IPS DF 4.7 (cell line): ENCODE data around the gene TCP1.
"Not testable (repeated sequence)": the region's sequence is repeated elsewhere in the genome, so short reads cannot be mapped to it uniquely, and the experiment has no call there.

ENCODE experiments used
- DNase-seq: peaks from one replicate; pipeline ENCODE4 v3.0.0-alpha.2; 2013; ENCODE audit warnings: low spot score; ENCODE audit errors: extremely low read depth

TCP1 gene

DNA sequence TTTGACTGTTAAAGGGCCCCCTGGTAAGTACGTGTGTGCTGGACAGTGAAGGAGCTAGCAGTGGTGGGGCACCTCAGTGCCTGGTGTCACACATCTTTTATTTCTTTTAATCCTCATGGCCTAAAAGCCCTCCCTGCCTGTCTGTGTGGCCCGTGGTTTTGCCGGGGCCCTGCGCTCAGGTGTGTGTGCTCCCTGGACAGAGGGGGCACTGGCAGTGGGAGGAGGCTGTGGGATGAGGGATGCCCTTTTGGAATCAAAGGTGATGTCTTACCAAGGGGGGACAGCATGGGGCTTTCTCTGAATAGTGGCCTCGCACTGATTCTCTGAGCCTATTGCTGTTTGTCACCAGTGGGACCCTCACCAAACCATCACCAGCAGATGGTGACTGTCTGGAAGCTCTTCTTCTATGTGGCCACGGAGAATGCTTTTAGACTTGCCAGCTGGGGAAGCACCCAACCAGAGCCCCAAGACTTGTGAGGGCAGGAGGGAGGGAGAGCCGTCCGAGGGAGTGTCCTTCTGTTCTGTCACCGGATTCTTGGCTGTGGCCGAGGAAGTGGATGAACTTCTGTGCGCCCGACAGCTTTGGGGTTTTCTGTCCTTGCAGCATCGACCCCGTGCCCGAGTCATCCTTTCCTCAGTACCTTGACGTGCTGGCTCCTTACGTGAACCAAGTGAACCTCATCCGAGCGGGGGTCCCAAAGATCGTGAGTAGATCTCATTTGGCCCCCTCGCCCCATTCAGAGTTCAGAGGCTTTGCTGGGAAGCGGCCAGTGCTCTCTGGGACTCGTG lies 28.7 kb upstream of the TCP1 start:
- no peak for DNase-seq

DNA sequence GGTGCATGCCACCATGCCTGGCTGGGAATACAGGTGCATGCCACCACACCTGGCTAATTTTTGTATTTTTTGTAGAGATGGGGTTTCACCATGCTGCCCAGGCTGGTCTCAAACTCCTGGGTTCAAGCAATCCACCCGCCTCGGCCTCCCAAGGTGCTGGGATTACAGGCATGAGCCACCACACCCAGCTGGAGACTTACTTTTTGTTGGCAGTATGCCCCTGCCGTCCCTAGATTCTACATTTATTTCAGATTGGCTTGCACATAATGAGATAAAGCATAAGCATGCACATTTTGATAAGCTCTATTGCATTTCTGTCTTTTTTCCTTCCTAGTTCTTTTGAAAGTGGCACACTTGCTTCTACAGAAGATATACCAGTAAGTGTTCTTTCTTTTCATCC lies 27.4 kb upstream of the TCP1 start:
- not testable (repeated sequence) for DNase-seq

DNA sequence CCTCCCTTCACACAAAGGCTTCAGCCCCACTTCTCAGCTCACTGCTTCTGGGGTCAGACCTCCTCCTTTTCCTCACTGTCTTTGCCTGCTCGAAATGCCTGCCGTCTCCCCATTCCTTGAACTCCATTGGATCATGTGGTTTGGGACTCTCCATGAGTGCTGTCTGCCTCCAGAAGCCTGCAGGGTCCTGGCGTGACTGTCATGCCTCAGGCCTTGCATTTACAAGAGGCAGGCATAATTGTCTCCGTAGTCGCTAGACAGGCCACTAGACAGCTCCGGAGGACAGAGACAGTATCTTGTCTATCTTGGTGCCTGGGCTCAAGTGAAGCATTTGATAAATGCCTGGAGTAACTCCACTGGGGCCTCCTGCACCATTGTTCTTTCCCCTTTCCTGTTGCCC lies 26.0 kb upstream of the TCP1 start:
- DNase-seq: no peak

DNA sequence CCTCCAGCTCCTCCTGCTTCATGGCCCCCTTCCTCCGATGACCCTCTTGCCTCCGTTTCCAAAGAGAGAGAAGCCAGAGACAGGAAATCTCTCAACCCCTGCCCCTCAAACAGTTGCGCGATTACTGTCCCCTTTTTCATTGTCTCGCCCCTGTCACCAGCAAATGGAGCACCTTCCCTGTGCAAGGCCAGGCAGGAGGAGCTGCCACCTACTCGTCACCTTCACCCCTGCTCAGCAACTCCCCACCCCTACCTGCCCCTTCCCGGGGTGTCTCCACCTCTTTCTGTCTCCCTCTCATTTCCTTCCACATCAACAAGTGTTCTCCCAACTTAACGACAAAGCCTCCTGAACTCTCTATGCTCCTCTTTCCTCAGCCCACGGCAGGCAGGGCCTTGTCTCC lies 24.4 kb upstream of the TCP1 start:
- DNase-seq: no peak

DNA sequence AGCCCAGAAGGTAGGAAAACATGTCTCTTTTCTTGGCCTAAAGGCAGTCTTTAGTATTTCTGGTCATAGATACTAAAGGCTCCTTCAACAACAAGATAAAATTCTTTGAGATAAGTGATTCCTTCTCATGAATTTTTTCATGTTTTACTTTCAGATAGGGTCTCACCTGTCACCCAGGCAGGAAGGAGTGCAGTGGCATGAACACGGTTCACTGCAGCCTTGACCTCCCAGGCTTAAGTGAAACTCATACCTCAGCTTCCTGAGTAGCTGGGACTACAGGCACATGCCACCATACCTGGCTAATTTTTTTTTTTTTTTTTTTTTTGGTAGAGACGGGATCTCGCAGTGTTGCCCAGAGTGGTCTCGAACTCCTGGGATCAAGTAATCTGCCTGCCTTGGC lies 19.7 kb upstream of the TCP1 start:
- DNase-seq: no peak

DNA sequence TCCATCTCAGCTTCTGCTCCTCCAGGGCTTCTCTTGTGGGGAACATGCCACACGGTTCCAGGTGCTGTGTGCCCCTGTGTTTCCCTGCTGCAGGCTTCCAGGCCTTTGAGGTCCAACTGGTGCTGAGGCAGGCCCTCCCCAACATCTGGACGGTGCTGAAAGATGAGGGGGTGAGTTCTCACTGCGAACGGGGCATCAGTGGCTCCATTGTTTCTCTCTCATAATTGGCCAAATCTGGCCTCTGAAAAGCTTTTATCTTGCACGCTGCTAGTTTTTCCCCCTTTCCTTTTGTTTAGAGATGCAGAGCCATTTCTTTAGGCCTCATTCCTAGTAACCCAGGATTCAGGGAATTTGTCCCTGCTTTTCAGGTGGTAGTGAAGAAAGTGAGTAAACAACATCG lies 19.2 kb upstream of the TCP1 start:
- DNase-seq: no peak

DNA sequence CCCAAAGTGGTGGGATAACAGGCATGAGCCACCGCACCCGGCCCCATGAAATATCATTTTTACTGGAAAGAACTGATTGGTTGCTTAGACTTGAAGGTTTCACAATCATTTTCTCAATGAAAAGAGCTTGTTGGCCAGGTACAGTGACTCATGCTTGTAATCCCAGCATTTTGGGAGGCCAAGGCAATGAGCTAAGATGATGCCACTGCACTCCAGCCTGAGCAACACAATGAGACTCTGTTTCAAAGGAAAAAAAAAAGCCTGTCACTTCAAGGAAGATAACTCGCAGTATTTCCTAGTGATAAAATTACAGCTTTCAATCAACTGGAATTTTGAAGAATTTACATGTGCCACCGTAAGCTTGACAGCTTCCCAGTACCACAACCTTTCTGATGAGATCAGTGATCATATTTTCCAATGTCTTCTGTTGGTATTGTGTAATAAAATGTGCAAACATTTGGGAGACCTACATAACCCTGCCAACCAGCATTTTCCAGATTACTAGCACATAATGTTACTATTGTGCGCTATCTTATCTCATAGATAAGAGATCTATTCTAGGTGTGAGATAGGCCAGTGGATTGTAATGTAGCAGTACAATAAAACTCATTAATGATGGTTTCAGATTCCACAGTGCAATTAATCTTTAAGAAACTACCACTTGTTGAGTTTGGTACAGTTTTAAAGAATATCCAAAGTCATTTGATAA lies 17.9 kb upstream of the TCP1 start:
- no peak for DNase-seq

DNA sequence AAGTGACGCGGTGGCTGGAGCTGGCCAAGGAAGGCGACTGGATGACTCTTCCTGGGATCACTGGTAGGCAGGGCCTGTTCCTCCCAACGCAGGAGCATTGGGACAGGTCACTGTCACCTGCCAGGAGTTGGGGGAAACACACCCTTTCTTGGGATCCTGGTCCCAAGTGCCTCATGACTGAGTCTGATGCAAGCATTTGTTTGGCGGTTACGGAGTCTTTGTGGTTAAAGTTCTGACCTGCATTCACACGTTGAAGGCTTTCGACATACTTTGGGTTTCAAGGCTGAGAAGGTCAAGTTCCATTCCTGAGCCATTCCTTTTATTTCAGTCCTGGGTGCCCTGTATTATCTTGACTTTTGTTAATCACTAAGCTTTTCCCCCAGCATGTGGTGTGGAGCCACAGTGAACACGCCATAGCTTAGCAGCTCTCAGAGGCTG lies 16.6 kb upstream of the TCP1 start:
- DNase-seq: no peak

DNA sequence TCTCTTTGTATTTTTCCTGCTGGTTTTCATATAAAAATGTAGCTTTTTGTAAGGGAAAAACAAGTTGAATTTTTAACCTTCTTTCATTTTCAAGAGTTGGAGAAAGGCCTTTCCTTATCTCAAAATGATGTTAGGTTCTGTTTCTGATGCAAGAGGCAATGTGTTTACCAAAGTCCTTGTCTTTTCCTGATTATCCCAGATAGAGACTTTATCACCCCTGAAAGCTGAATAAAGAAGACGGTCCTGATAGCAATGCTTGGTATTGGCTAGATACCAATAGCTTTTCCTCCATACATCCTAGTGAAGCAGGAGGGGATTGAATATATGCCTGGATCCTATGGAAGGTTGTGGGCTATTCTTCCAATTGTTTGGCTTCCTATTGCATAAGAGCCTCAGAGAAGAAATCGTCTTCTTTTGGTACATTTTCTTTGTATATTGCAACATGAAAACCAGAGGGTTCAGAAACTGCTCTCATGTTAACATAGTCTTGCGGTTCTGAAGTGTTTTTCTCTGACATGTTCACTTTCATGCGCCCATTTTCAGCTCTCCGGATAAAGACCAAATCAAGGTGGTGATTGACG lies 16.1 kb upstream of the TCP1 start:
- no peak for DNase-seq

DNA sequence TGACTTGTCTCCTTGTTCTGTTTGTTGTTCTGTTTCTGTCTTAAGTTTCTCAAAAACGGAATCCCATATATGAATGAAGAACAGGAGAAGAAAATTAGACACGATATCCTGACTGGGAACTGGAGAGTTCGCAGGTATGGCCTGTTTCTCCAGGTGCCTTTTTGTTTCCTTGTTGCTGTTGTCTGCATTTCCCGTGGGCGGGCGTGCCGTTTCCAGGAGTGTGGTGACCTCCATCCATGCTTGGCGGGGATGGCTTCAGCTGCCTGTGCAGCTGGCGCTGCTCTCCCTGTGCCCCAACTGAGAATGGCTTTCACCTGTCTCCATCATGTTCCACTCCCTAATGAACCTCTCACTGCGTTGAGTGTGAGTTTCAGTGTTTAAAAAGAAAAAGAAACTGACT lies 15.1 kb upstream of the TCP1 start:
- no peak for DNase-seq

DNA sequence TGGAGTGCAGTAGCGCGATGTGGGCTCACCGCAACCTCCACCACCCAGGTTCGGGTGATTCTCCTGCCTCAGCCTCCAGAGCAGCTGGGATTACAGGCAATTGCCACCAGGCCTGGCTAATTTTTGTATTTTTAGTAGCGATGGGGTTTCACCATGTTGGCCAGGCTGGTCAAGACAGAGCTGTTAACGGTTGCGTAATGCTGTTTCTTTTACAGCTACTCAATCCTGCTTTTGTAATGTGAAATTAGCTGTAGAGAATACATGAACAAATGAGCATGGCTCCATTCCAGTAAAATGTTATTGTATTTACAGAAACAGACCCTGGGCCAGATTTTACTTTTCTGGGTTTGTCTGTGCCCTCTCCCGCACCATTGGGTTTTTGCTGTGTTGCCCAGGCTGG lies 12.5 kb upstream of the TCP1 start:
- no peak for DNase-seq

DNA sequence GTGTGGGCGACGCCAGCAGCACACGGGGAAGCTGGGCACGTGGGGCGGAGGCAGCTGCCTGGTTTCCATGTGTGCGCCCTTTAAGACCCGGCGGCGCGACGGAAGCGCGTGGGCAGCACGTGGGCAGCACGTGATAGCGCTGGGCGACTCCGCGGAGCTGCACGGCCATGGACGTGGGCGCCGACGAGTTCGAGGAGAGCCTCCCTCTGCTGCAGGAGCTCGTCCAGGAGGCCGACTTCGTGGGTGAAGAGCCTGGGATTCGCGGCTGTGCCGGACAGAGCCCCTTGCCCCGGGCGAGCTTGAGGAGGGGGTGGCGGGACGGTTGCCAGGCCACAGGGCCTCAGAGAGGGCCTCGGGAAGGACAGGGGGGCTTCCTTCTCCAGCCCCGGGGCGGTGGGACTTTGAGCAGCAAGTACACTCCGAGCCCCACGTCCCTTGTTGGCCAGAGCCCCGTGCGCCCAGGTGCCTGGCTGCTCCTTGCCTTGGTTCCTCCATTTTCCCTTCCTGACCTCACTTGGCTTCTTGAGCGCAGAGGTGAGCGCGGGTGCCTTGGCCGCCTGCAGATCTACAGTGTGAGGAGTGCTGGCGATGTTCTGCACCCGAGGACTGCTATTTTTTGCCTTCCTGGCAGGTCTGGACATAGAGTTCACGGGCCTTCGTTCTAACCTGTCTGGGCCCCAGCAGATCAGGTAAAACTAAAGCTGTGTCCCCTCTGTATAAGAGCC lies 10.9 kb upstream of the TCP1 start, which contains the start of gene PNLDC1:
PNLDC1 (plus strand) TSS at position 136 of the 725 bp plus-strand sequence; CDS start at position 168, 32 bp downstream.
- DNase-seq: no peak

DNA sequence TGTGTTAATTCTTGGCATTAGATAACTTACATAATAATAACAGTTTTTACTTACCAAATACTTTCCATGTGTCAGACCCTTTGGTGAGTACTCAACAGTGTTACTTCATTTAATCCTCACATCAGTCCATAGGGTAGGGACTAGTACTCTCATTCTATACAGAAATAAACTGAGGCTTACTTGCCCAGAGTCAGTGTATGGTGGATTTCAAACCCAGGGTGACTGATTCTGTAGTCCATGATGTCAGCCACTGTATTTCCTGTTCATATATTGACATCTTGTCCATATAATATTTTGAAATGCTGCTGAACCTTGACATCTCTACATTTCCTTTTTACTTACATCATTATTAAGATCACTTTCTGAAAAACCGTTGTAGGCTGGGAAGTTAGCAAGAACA lies 8.2 kb upstream of the TCP1 start:
- DNase-seq: no peak

DNA sequence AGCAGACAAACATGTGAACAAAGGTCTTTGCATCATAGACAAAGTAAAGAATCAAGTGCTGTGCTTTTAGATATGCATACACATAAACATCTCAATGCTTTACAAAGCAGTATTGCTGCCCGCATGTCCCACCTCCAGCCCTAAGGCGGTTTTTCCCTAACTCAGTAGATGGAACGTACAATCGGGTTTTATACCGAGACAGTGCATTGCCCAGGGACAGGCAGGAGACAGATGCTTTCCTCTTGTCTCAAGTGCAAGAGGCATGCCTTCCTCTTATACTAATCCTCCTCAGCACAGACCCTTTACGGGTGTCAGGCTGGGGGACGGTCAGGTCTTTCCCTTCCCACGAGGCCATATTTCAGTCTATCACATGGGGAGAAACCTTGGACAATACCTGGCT lies 5.6 kb upstream of the TCP1 start:
- not testable (repeated sequence) for DNase-seq

DNA sequence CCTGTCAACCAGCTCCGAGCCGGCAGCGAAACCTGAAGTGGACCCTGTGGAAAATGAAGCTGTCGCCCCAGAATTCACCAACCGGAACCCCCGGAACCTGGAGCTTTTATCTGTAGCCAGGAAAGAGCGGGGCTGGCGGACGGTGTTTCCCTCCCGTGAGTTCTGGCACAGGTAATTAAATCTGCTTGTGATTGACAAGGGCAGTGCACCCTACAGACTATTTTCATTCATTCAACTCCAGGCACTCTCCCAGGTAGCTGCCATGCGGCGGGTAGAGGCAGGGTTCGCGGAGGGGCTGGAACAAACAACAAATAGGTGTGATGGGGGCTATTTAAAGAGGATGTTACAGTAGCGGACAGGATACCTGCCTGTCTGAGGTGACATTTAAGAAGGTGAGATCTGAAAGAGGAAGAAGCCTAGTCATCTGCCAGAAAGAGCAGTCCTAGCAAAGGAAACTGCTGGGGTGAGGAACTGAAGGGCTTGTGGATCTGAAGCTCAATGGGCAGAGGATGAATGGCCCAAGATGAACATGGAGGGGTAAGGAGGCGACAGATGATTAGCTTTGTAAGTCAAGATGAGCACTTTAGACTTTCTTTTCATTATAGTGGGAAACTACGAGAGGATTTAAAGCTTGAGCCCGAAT lies 1.7 kb upstream of the TCP1 start:
- no peak for DNase-seq

DNA sequence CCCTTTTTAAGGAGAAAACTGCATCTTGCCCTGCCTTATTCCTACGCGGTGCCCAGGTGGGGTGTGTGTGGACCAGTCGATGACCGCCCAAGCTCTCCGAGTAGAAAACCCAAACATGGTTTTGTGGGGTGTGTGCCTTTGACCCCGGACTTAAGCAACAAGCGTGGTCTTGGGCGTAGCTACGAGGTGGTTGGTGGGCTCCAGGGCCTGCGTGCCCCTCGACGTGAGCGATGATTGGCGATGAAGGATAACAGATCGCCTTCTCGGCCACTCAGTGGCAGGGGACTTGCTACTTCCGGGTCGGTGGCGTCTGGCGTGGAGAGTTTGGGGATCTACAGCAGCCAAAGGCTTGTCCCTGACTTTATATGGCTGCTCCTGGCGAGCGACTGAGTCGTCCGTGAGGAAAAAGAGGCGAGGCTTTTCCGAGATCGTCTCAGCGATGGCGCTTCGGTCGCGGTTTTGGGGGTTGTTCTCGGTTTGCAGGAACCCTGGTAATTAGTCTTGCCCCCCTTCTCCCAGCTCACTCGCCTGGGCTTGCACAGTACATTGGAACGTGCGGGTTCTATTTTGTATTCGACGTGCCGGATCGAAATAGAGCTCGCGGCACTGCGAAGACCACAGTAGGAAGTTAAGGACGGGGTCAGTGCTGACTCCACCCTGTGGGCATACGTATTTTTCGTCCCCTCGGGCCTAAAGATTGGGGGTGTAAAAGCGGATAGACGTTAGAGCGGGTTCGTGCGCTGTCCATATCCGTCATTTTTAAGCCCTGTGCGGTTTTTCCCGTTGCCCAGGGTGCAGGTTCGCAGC lies 950 bp upstream of the TCP1 start, which contains the start of gene MRPL18:
MRPL18 (plus strand) TSS at position 319 of the 807 bp plus-strand sequence; CDS start at position 440, 121 bp downstream.
- DNase-seq: peak; percentile 95

DNA sequence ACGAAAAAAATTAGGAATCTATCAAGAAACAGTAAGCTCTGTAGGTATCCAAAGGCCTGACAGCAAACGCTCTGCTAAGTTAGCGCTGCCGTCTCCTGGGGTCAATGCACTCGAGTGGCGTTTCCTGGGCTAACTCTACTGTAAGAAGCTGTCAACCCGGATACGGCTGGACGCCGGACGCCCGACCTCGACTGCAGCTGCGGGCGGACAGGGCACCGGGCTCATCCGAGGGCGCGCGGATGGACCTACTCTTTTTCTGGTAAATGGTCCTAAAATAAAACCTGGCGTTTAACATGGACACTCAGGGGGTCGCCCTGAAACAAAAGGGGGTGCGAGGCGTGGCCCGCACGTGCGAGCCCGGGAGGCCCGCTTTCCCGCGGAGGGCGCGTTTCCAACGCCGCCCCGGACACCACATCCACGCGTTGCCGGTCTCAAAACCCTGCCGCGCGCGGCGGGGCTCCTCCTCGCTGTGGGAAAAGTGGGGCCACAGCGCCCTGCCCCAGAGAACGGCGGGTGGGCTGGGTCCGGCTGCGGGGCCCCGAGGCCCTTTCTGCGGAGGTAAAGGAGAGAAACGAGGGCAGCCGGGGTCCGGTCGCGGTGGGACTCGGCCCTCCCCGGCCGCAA lies 537 bp downstream of the TCP1 start:
- no peak for DNase-seq

DNA sequence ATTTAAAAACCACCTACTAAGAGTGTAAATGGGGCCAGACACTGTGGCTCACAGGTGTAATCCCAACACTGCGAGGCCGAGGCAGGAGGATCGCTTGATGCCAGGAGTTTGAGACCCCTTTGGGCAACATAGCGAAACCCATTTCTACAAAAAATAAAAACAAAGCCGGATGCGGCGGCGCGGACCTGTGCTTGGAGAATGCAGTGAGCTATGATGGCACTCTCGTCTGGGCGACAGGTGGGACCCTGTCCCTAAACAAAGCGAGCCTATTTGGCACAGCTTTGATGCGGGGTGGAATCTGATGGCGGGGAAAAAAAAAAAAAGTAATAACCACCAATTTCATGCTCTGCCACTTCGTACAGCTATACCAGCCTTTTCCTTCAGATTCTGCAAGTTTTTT lies 1.1 kb downstream of the TCP1 start:
- no peak for DNase-seq

DNA sequence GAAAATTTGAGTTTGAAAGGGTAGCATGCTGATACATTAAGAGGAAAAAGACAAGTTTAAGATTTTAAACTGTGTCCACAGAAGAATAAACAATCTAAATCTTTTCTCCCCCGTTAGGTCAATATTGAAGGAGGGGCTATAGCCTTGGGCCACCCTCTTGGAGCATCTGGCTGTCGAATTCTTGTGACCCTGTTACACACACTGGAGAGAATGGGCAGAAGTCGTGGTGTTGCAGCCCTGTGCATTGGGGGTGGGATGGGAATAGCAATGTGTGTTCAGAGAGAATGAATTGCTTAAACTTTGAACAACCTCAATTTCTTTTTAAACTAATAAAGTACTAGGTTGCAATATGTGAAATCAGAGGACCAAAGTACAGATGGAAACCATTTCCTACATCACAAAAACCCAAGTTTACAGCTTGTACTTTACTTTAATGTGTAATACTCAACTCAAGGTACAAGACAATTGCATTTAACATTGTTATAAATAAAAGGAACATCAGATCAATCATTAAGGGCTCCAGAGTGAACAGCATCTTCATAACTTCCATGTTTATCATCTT lies 10.8 kb downstream of the TCP1 start:
- no peak for DNase-seq

DNA sequence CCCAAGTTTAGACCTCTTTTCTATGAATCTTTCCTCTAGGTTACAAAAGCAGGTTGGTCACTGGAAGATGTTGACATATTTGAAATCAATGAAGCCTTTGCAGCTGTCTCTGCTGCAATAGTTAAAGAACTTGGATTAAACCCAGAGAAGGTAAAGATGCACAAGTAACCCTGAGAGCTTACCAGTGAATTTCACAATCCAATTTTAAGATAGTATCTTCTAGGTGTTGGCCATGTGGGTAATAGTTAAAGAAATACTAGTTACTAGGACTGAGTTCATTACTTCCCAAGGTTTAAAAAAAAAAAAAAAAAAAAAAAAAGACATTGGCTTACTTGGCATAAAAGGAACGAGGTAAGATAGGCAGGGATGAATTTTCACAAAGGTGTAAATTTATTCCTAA lies 11.3 kb downstream of the TCP1 start:
- DNase-seq: no peak
